Activated naive CD8-positive, alpha-beta T cell treated with anti-CD3 and anti-CD28 coated beads, Interleukin-2, amount 50 U/mL, for 24 hours (primary cell): ENCODE measurements around the gene TBXAS1.
A peak's percentile ranks its signal among the peaks of the same experiment; 100 is the strongest.
"Not testable (repeated sequence)": the region's sequence is repeated elsewhere in the genome, so short reads cannot be mapped to it uniquely, and the experiment has no call there.

Experiments
- ATAC-seq: fragments of 150-1000 bp; cut with Tn5 transposase; one replicate; pipeline ENCODE4 v1.10.0; 2021
- DNase-seq: peaks from one replicate; pipeline ENCODE4 v3.0.0; 2021
- H3K27ac Mint-ChIP-seq: one replicate; pipeline ENCODE4 v1.8.0; 2021; ENCODE audit warnings: mild to moderate bottlenecking, mixed read lengths
- H3K27me3 Mint-ChIP-seq: one replicate; pipeline ENCODE4 v1.8.0; 2021; ENCODE audit warnings: mixed read lengths
- H3K36me3 Mint-ChIP-seq: one replicate; pipeline ENCODE4 v1.8.0; 2021; ENCODE audit warnings: low read depth, mixed read lengths
- H3K4me1 Mint-ChIP-seq: one replicate; pipeline ENCODE4 v1.8.0; 2021; ENCODE audit warnings: mixed read lengths
- H3K4me3 Mint-ChIP-seq: one replicate; pipeline ENCODE4 v1.8.0; 2021; ENCODE audit warnings: mild to moderate bottlenecking, moderate library complexity, mixed read lengths
- H3K9me3 Mint-ChIP-seq: one replicate; pipeline ENCODE4 v1.8.0; 2021; ENCODE audit warnings: mixed read lengths

The TBXAS1 gene

DNA sequence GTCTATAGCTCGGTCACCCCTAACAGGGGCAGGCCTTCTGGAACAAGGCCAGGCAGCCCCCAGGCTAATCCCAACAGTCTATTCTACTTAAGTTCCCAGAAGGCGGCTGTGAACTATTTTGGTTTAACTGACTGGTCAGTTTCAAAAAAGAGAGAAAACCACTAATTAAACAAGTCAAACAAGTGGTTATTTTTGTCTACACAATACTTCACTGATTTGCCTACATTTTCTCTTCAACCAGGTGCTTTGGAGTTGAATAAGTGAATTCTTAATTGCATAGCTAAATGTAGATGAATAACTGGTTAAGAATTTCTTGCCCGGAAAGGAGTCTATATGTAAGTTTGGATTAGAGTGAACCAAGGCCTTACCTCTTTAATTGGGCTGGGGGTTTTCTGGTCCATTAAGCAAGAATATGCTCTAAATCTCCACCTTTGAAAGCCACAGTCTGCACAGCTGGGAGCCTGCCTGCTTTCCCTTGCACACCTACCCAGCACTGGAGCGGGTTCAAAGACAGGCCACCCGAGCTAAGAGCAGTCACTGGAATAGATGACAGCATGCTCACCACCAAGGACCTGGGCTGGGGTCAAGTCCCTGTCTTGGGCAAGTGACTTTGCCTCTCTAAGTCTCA lies 70.4 kb downstream of the TBXAS1 start:
- Mint-ChIP-seq H3K36me3 (peaks cover 1% of the 10 kb centered on the region), H3K9me3 (peaks cover 15% of the 10 kb centered on the region), H3K4me1 (peaks cover 7% of the 10 kb centered on the region), H3K27ac (no peak overlapping the region), H3K27me3 (peaks cover 5% of the 10 kb centered on the region), H3K4me3 (no peak overlapping the region)
- no peak for DNase-seq
- no peak for ATAC-seq

DNA sequence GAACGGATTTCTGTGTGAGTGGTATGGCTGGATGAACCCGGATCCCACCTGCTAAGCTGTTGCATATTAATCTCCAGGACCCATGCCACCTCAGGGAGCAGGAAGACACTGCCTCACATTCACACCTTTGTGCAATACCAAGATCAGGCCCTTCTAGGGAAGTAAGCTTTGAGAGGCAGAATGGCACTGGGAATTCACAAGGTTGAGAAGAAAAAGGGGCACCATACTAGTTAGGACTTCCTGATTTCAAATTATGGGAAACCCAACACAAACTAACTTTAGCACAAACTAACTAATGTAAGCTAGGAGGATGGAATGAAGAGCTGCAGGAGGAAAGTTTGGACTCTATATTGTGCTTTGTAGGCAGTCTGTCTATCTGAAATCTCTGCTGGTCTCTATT lies 71.3 kb downstream of the TBXAS1 start:
- Mint-ChIP-seq H3K27me3 (no peaks in the 10 kb centered on the region), H3K36me3 (peaks cover 1% of the 10 kb centered on the region), H3K27ac (no peak overlapping the region), H3K9me3 (peaks cover 15% of the 10 kb centered on the region), H3K4me1 (peaks cover 3% of the 10 kb centered on the region), H3K4me3 (no peak overlapping the region)
- ATAC-seq (no peak), DNase-seq (no peak)

DNA sequence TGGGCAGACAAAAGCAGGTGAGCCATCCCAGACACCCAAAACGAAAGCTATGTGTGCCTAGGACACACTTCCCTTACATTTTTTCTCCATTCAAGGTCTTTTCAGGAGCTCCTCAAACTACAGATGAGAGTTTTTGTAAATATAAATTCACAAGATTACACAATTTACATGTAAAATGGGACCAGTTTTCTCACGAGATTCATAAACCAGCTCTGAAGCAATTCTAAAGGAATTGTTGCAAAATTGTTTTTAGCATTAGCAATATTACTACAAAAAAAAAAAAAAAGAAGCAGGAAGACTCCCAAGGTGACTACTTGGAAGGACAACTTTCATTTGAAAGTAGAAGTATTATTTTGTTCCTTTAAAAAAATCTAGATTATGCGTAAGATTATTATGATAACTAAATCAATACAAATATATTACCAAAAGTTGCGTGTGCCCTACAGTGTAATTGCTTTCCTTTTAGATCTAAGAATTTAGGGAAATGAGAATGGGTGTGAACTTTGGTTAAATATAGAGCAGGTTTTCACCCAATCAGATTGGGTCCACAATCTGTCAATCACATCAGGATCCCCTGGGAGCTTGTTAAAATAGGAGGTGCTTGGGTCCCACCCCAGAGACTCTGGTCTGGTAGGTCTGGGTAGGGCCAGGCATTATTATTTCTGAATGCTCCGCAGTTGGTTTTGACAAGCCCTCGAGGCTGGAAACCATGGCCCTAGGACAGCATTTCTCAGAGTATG lies 72.2 kb downstream of the TBXAS1 start:
- H3K27me3 Mint-ChIP-seq, result no peaks in the 10 kb centered on the region
- no peak for DNase-seq
- H3K36me3 Mint-ChIP-seq, result peaks cover 1% of the 10 kb centered on the region
- H3K9me3 Mint-ChIP-seq, result peaks cover 15% of the 10 kb centered on the region
- H3K27ac Mint-ChIP-seq, result no peak overlapping the region
- ATAC-seq, result no peak
- H3K4me1 Mint-ChIP-seq, result peaks cover 3% of the 10 kb centered on the region
- no peak overlapping the region for H3K4me3 Mint-ChIP-seq

DNA sequence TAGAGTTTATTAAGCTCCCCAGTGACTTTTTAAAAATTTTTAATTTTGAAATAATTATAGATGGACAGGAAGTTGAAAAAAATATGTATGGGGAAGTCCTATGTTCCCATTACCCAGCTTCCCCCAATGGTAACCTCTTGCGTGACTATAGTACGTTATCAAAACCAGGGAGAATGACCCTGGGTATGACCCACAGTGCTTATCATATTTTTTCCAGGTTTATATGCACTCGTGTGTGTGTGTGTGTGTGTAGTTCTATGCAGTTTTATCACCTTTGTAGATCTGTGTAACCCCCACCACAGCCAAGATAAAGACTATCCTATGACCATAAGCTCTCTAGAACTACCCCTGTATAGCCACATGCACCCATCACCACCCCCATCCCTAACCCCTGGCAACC lies 72.8 kb downstream of the TBXAS1 start:
- peaks cover 1% of the 10 kb centered on the region for H3K36me3 Mint-ChIP-seq
- H3K9me3 Mint-ChIP-seq, result peaks cover 15% of the 10 kb centered on the region
- no peaks in the 10 kb centered on the region for H3K27me3 Mint-ChIP-seq

DNA sequence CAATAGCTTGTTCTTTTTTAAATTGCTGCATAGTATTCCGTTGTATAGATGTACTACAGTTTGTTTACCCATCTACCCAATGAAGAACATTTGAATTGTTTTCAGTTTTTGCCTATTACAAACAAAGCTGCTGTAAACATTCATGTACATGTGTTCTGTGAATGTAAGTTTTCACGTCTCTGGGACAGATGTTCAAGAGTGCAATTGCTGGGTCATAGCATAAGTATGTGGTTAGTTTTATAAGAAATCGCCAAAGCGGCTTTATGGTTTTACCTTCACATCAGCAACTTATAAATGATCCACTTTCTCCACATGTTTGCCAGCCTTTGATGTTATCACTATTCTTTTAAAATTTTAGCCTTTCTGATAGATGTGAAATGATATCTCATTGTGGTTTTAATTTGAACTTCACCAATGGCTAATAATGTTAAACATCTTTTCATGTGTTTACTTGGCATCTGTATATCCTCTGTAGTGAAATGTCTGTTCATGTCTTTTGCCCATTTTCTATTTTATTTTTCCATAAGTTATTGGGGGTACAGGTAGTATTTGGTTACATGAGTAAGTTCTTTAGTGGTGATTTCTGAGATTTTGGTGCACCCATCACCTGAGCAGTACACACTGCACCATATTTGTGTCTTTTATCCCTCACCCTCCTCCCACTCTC lies 73.5 kb downstream of the TBXAS1 start:
- no peak for ATAC-seq
- Mint-ChIP-seq H3K4me1 (peaks cover 3% of the 10 kb centered on the region), H3K27ac (no peak overlapping the region), H3K4me3 (no peak overlapping the region), H3K9me3 (peaks cover 15% of the 10 kb centered on the region), H3K27me3 (no peaks in the 10 kb centered on the region), H3K36me3 (peaks cover 1% of the 10 kb centered on the region)
- DNase-seq, result no peak

More for the DNA sequence above, 72.8 kb downstream of the TBXAS1 start:
- Mint-ChIP-seq H3K4me3 (no peak overlapping the region), H3K27ac (no peak overlapping the region), H3K4me1 (peaks cover 3% of the 10 kb centered on the region)
- ATAC-seq (no peak), DNase-seq (no peak)

DNA sequence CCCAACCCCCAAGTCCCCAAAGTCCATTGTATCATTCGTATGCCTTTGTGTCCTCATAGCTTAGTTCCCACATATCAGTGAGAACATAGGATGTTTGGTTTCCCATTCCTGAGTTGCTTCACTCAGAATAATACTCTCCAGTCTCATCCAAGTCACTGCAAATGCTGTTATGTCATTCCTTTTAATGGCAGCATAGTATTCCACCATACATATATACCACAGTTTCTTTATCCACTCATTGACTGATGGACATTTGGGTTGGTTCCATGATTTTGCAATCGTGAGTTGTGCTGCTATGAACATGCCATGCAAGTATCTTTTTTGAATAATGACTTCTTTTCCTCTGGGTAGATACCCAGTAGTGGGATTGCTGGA lies 74.0 kb downstream of the TBXAS1 start:
- not testable (repeated sequence) for H3K36me3 Mint-ChIP-seq, H3K4me1 Mint-ChIP-seq, H3K27me3 Mint-ChIP-seq, ATAC-seq, H3K27ac Mint-ChIP-seq, H3K4me3 Mint-ChIP-seq, DNase-seq
- peaks cover 16% of the 10 kb centered on the region for H3K9me3 Mint-ChIP-seq

DNA sequence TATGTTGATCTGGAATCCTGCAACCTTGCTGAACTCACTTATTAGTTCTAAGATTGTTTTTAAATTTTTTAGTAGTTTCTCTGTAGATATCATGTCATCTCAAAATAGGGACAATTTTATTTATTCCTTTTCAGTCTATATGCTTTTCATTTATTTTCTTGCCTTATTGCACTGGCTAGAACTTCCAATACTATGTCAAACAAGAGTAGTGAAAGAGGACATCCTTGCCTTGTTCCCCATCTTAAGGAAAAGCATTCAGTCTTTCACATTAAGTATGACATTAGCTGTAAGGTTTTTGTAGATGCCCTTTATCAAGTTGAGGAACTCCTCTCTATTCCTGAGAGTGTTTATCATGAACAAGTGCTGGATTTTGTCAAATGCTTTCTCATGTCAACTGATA lies 77.8 kb downstream of the TBXAS1 start:
- DNase-seq (no peak), ATAC-seq (no peak)
- Mint-ChIP-seq H3K36me3 (peaks cover 1% of the 10 kb centered on the region), H3K4me1 (peaks cover 11% of the 10 kb centered on the region), H3K9me3 (peaks cover 18% of the 10 kb centered on the region), H3K27ac (no peak overlapping the region), H3K4me3 (no peak overlapping the region), H3K27me3 (peaks cover 5% of the 10 kb centered on the region)

DNA sequence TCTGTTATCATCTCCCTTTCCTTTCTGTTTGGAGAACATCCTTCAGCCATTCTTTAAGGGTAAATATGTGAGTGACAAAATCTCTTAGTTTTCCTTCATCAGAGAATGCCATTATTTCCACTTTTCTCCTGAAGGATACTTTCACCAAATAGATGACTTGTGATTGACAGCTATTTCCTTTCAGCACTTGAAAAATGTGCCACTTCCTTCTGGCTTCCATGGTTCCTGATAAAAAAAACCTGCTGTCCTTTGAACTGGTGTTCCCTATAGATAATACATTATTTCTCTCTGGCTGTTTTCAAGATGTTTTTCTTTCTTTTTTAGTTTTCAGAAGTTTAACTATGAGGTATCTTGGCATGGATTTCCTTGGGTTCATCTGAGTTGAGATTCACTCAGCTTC lies 79.7 kb downstream of the TBXAS1 start:
- H3K4me1 Mint-ChIP-seq, result peaks cover 9% of the 10 kb centered on the region
- H3K27ac Mint-ChIP-seq, result no peak overlapping the region
- peaks cover 3% of the 10 kb centered on the region for H3K9me3 Mint-ChIP-seq
- no peaks in the 10 kb centered on the region for H3K36me3 Mint-ChIP-seq
- peaks cover 5% of the 10 kb centered on the region for H3K27me3 Mint-ChIP-seq
- ATAC-seq (no peak), DNase-seq (no peak)
- H3K4me3 Mint-ChIP-seq, result no peak overlapping the region

DNA sequence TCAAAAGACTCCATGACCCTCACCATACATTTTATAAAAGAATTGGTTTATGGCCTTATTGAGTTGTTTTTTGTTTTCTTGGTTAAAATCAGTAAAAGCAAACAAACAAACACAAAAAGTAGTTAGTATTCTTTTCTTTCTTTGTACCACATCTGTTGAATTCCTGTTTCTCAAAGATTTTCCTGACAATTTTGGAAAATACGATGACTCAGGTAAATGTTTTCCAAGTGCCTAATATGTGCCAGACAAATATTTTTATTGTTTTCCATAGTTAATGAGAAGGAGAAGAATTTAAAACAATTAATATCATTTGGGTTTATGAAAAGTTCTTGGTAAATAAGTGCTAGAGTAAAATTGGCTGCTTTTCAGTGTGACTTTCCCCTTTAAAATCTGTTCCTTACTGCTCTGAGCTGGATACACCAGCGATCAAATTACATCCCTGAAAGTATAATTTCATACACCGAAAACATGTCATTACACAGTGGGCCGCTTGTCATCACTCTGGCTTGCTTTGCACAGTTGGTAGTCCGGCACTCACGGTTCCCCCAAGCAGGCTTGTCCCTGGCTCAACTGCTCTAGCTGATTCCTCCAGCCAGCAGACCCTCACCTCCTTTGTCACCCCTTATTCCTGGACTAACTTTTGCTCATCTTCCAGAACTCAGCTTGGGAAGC lies 80.5 kb downstream of the TBXAS1 start:
- Mint-ChIP-seq H3K36me3 (peaks cover 2% of the 10 kb centered on the region), H3K4me3 (no peak overlapping the region), H3K9me3 (peaks cover 3% of the 10 kb centered on the region), H3K27me3 (peaks cover 5% of the 10 kb centered on the region), H3K4me1 (peaks cover 11% of the 10 kb centered on the region), H3K27ac (no peak overlapping the region)
- ATAC-seq (no peak), DNase-seq (no peak)

DNA sequence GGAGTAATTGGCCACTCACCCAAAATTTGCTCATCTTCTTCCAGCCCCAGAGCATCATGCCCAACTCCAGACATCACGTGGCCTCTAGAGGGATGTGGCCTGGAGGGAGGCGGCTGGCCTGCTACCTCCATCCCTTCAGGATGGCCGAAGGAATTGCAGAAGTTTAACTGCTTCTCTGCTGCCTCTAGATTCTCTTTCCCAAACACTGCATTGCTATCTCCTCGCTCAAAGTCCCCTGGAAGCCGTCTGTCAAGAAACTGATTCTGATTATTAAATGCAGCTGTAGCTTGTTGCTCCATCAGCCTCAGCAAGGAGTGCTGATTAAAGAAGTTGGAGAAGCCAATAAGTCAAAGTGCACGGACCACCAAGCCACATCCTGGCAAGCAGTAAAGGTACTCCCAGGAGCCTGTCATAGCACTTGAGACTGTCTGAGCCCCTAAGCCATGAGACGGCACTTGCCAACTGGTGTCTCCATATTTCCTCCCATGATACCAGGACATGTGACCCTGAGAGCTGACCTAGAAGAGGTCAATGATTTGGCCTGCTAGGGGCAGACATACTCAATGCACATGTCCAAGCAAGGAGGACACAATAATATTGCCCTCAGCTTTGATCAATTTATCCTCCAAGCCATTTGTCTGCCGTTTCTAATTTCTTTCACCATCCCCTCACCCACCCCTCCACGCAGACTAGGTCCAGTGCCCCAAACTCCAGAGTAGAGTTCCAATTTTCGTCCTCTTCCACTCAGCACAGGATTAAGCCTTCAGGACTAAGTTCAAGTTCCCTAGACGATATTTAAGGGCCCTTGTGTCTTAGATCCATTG lies 84.2 kb downstream of the TBXAS1 start:
- ATAC-seq (no peak), DNase-seq (no peak)
- Mint-ChIP-seq H3K36me3 (peaks cover 4% of the 10 kb centered on the region), H3K9me3 (peaks cover under 1% of the 10 kb centered on the region), H3K4me1 (peaks cover 40% of the 10 kb centered on the region), H3K27ac (no peak overlapping the region), H3K4me3 (no peak overlapping the region), H3K27me3 (peaks cover 1% of the 10 kb centered on the region)

DNA sequence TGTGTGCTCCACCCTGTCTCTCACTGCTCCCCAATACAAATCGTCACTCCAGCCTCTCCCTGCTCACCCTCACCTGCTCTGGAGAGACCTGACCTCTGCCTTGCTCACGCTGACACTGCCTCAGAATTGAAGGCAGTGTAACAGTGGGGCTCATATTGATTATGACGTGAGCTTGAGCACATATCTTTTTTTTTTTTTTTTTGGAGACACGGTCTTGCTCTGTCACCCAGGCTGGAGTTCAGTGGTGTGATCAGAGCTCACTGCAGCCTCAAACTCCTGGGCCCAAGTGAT lies 84.7 kb downstream of the TBXAS1 start:
- ATAC-seq (no peak), DNase-seq (no peak)
- no peaks in the 10 kb centered on the region for H3K9me3 Mint-ChIP-seq
- H3K36me3 Mint-ChIP-seq, result peaks cover 4% of the 10 kb centered on the region
- no peak overlapping the region for H3K27ac Mint-ChIP-seq
- peaks cover 41% of the 10 kb centered on the region for H3K4me1 Mint-ChIP-seq
- H3K4me3 Mint-ChIP-seq, result no peak overlapping the region
- peaks cover 1% of the 10 kb centered on the region for H3K27me3 Mint-ChIP-seq

DNA sequence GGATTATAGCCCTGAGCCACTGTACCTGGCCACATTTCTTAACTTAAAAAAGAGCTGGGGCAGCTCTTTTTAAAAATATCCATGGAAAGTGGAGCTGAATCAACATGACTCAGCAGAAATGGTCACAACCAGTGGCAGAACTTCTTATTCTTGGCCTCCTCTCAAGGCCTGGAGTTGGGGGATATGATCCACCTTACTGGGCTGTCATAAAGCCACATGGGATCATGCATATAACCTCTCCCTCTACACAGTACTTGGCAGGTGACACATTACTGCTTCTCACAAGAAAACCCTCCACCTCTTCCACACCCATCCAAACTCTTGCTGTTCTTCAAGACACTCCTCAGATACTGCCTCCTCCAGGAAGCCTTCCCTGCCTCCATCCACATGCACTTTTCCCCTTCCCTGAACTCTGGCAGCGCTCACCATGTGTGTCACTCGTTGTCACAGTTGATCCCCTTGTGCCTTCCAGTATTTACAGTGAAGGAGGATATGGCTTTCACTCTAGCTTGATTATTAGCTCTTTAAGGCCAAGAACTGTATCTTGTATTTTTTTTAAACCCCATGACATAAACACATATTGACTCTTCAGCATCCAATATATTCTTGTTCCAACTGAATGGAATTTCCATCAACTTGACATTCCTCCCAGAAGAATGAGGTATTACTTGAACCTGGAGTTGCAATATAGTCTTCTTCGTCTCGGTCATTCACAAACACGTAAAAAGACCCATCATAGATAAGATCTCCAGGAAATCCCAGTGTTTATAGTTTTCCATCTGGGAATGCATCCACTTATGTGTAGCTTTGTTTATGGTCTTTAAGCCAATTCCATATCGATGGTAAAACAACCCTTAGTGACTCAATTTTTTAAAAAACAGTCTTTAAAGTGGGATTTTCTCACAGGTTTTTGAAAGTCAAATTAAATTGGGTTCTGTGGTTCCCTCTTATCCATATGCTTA lies 85.5 kb downstream of the TBXAS1 start:
- H3K9me3 Mint-ChIP-seq, result no peaks in the 10 kb centered on the region
- peaks cover 4% of the 10 kb centered on the region for H3K36me3 Mint-ChIP-seq
- DNase-seq (no peak), ATAC-seq (no peak)
- peaks cover 38% of the 10 kb centered on the region for H3K4me1 Mint-ChIP-seq
- no peak overlapping the region for H3K4me3 Mint-ChIP-seq
- H3K27me3 Mint-ChIP-seq, result peaks cover 1% of the 10 kb centered on the region
- H3K27ac Mint-ChIP-seq, result no peak overlapping the region

DNA sequence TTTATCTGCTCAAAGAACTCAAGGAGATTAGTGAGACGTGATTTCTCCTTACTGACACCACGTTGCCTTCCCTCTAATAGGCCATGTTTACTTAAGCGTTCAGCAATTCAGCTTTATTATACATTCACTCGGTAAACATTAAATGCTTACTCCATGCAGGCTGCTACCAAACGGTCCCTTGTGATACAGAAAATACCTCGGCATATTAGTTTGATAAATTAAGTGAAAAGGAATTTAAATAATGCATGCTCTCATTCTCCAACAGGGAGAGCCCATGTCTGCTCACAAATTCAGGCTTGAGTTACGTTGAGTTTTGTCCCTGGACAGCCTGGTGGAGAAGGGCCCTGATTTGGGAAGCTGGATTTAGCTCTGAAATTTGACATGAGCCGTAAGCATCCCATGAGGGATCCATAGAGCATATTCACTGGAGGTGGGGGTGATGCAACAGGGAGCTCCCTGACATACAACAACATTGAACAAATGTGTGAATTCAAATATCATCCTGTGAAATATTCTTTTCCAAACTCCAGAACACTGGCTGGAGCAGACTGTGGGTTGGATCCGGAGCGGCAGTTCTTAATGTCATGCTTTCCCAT lies 86.3 kb downstream of the TBXAS1 start:
- DNase-seq (no peak), ATAC-seq (no peak)
- Mint-ChIP-seq H3K27me3 (no peaks in the 10 kb centered on the region), H3K27ac (peak overlapping the region; percentile 84), H3K36me3 (peaks cover 4% of the 10 kb centered on the region), H3K4me3 (no peak overlapping the region), H3K4me1 (peaks cover 38% of the 10 kb centered on the region), H3K9me3 (no peaks in the 10 kb centered on the region)
